NCI-H2107 treated with DMSO at 0.1 percent for 48 hours (cell line): ENCODE measurements around the gene CCT6A.
"Not testable (repeated sequence)": the region's sequence is repeated elsewhere in the genome, so short reads cannot be mapped to it uniquely, and the experiment has no call there.

Experiments used
- DNase-seq: peaks from one replicate; lab custom pipeline; 2025; ENCODE audit not compliant: unreplicated experiment; lab: John Stamatoyannopoulos, UW

Gene CCT6A

DNA sequence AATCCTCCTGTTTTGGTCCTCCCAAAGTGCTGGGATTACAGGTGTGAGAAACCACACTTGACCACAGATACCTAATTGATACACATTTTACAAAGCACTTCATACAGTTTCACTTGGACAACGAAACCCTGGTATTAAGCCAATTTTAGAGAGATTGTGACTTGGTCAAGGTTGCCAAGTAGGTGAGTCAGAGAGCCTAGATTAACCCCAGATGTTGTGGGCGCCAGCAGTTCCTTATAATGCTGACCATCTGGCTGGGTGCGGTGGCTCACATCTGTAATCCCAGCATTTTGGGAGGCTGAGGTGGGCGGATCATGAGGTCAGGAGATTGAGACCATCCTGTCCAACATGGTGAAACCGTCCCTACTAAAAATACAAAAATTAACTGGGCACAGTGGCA lies 46.1 kb downstream of the CCT6A start:
- DNase-seq: no peak

- DNase-seq: not testable (repeated sequence)
Measured at GRCh38 chr7:56098187-56099008, 46.8 kb downstream of the CCT6A start.

DNA sequence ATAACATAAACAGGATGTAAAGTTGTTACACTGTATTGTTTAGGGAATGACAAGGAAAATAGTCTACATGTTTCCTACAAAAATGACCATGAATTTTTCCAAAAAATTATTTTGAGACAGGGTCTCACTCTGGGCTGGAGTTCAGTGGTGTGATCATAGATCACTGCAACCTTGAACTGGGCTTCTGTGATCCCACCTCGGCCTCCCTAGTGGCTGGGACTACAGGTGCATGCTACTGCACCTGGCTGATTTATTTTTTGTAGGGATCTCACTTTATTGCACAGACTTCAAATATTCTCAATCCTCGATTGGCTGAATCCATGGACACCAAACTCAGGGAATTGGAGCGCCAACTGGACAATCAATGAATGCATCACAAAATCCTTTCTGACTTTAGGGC lies 48.1 kb downstream of the CCT6A start:
- DNase-seq: no peak

DNA sequence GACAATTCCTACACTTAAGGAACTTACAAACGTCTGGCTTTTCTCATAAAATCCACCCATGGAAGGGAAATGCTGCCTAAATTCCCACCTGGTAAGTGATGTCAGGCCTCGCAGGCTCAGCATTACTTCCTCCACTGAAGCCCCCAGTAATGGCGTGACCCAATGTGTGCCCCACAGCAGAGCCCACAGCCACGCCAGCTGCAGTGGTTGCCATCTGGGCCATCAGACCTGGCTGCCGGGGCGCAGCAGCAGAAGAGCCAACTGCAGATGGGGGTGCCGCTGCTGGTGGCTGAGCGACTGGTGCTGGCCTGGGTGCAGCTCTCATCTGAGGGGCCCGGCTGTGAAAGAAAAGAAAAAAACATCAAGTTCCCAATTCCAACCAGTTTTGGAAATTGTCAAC lies 52.6 kb downstream of the CCT6A start:
- not testable (repeated sequence) for DNase-seq

DNA sequence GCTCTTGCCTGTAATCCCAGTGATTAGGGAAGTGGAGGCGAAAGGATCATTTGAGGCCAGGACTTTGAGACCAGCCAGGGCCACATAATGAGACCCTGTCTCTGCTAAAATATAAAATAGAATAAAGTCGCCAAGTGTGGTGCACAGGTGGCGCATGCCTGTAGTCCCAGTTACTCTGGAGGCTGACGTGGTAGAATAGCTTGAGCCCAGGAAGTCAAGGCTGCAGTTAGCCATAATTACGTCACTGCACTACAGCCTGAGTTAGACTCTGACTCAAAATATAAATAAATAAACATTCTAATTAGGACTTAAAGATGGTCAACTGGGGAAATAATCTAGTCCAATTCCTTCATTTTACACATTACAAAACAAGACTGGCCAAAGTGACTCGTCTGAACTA lies 53.9 kb downstream of the CCT6A start:
- DNase-seq: peak; percentile 28

GRCh38 chr7:56106108-56107073 lies 54.8 kb downstream of the CCT6A start, which contains the start of gene CHCHD2:
Gene CHCHD2, minus strand, starts transcription at chr7:56106476. Its CDS starts 63 bp downstream, at chr7:56106413.
- peak; percentile 99 for DNase-seq

GRCh38 chr7:56107954-56108258 lies 56.3 kb downstream of the CCT6A start:
- no peak for DNase-seq

DNA sequence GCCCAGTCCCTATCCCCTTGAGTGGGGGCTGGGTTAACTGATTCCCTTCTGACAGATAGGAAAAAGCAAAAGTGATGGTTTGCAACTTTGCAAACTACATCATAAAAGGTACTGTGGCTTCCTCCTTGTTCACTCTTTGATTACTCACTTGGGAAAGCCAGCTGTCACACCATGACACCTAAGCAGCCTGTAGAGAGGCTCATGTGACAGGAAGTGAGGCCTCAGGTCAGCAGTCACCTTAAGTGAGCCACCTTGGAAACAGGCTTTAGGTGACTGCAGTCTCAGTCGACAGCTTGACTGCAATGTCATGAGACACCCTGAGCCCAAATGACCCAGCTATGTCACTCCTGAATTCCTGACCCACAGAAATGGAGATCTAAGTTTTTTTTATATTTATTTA lies 59.0 kb downstream of the CCT6A start:
- no peak for DNase-seq

GRCh38 chr7:56112244-56112643 lies 60.7 kb downstream of the CCT6A start:
- DNase-seq: not testable (repeated sequence)
